PC-3 (cell line): Measurements from ENCODE around the gene AQP6. TPM values are rescaled to one million over a fixed set of nuclear protein-coding genes. Genes with fewer than 3 reads are reported as not detected.

Experiments
- ATAC-seq: fragments of 200-7000 bp; cut with Tn5 transposase; 2 replicates; pipeline ENCODE4 v1.9.1; 2020; ENCODE audit warnings: mild to moderate bottlenecking, moderate library complexity
- BruUV-seq: library from RNA; stranded (reverse); fragments of 400-500 nt; replicated peaks from 2 replicates; lab custom pipeline; 2021; lab: Mats Ljungman, UMichigan
- CTCF ChIA-PET: fragments of 300-600 bp; sonication (Branson Sonifier 250); formaldehyde crosslinking; loops from one replicate; lab custom pipeline; 2022; ENCODE audit warnings: antibody characterized with exemption; lab: Charles Lee
- POLR2A ChIA-PET: fragments of 300-600 bp; sonication (Branson Sonifier 250); formaldehyde crosslinking; loops from one replicate; lab custom pipeline; 2022; ENCODE audit warnings: antibody characterized with exemption; ENCODE audit not compliant: unreplicated experiment; lab: Charles Lee
- DNase-seq: peaks from one replicate; pipeline ENCODE4 v3.0.0-alpha.2; 2015
- H2AFZ ChIP-seq: fragments of 300-600 bp; sonication (generic); 2 replicates; pipeline ENCODE4 v1.6.0; 2016; ENCODE audit warnings: antibody characterized with exemption, low read length
- H3F3A ChIP-seq: fragments of 300-600 bp; sonication (generic); one replicate; pipeline ENCODE4 v1.6.0; 2017; ENCODE audit warnings: antibody characterized with exemption, low read length, control low read depth, mild to moderate bottlenecking; ENCODE audit not compliant: unreplicated experiment
- H3K27ac ChIP-seq: fragments of 300-600 bp; sonication (generic); 2 replicates; pipeline ENCODE4 v1.5.1; 2016; ENCODE audit warnings: mild to moderate bottlenecking, low read length
- H3K27me3 ChIP-seq: fragments of 300-600 bp; sonication (generic); 2 replicates; pipeline ENCODE4 v1.6.1; 2016; ENCODE audit warnings: low read length, mixed read lengths
- H3K36me3 ChIP-seq: fragments of 300-600 bp; sonication (generic); 2 replicates; pipeline ENCODE4 v1.6.1; 2016; ENCODE audit warnings: low read depth, mixed run types, low read length, mixed read lengths
- H3K4me1 ChIP-seq: fragments of 300-600 bp; sonication (generic); 2 replicates; pipeline ENCODE4 v1.5.1; 2016; ENCODE audit warnings: low read length; ENCODE audit not compliant: insufficient read depth
- H3K4me2 ChIP-seq: fragments of 300-600 bp; sonication (generic); 2 replicates; pipeline ENCODE4 v1.6.0; 2016; ENCODE audit warnings: low read length
- H3K4me3 ChIP-seq: fragments of 300-600 bp; sonication (generic); 2 replicates; pipeline ENCODE4 v1.5.1; 2016; ENCODE audit warnings: mild to moderate bottlenecking, low read length, mixed read lengths
- H3K79me2 ChIP-seq: fragments of 300-600 bp; sonication (generic); 2 replicates; pipeline ENCODE4 v1.6.1; 2017; ENCODE audit warnings: low read length, mixed read lengths
- H3K9ac ChIP-seq: fragments of 300-600 bp; sonication (generic); 2 replicates; pipeline ENCODE4 v1.6.0; 2016; ENCODE audit warnings: mild to moderate bottlenecking, low read length
- H3K9me2 ChIP-seq: fragments of 300-600 bp; sonication (generic); replicated peaks from 2 replicates; pipeline ENCODE4 v1.6.1; 2016; ENCODE audit warnings: mixed run types, low read length, mixed read lengths
- H3K9me3 ChIP-seq: fragments of 300-600 bp; sonication (generic); 2 replicates; pipeline ENCODE4 v1.6.1; 2016; ENCODE audit warnings: low read length, mixed read lengths
- H4K20me1 ChIP-seq: fragments of 300-600 bp; sonication (generic); 2 replicates; pipeline ENCODE4 v1.6.1; 2016; ENCODE audit warnings: low read length, mixed read lengths
- CTCF ChIP-seq: fragments of 300-600 bp; sonication (generic); conservative IDR thresholded peaks from 2 replicates; pipeline ENCODE4 v1.5.1; 2017; ENCODE audit warnings: antibody characterized with exemption, low read depth, mild to moderate bottlenecking, low read length
- EZH2 ChIP-seq: fragments of 300-600 bp; sonication (generic); IDR thresholded peaks from one replicate; pipeline ENCODE4 v1.6.1; 2017; ENCODE audit warnings: antibody characterized with exemption, mild to moderate bottlenecking, low read length; ENCODE audit not compliant: unreplicated experiment
- EZH2phosphoT487 ChIP-seq: fragments of 300-600 bp; sonication (generic); IDR thresholded peaks from 2 replicates; pipeline ENCODE4 v1.6.1; 2018; ENCODE audit warnings: mild to moderate bottlenecking, antibody characterized with exemption, low read length, borderline replicate concordance
- intact Hi-C: fragments of 100-400 bp; cut with micrococcal nuclease; formaldehyde crosslinking; loops from 2 replicates; pipeline ENCODE4 v1.9.0; 2023
- total RNA-seq: library from RNA; depleted of rRNA; stranded (reverse); fragments of >200 nt; gene quantifications from 2 replicates; pipeline ENCODE4 v1.2.3, GENCODE V29; 2014

The AQP6 gene
- total RNA-seq, 1 experiment from 2014 or later = not detected

GRCh38 chr12:49972129-49972528 is 618 bp upstream of the AQP6 start:
- Histone ChIP-seq H3F3A (no peaks in the 10 kb centered on the region), H3K4me2 (no peak overlapping the region), H3K4me1 (peaks cover 2% of the 10 kb centered on the region; the same call in 1 of the 2 replicates), H3K9ac (no peak overlapping the region), H3K27ac (no peak overlapping the region), H3K4me3 (no peak overlapping the region), H2AFZ (no peak overlapping the region), H3K9me3 (no peaks in the 10 kb centered on the region), H3K36me3 (no peaks in the 10 kb centered on the region), H4K20me1 (no peaks in the 10 kb centered on the region), H3K27me3 (no peaks in the 10 kb centered on the region), H3K9me2 (no peaks in the 10 kb centered on the region), H3K79me2 (no peaks in the 10 kb centered on the region)
- ChIA-PET POLR2A (no interaction called here), CTCF (no interaction called here)
- BruUV-seq = no TSS peak
- intact Hi-C loops = no loop called here
- DNase-seq (no peak), ATAC-seq (no peak)
- TF ChIP-seq EZH2phosphoT487 (no peak), EZH2 (no peak), CTCF (no peak)

GRCh38 chr12:49973361-49973830 is 649 bp downstream of the AQP6 start:
- Histone ChIP-seq H3K9ac (no peak overlapping the region), H3K4me3 (no peak overlapping the region), H3K27ac (no peak overlapping the region), H3K9me2 (no peaks in the 10 kb centered on the region), H3K4me2 (no peak overlapping the region), H3K9me3 (no peaks in the 10 kb centered on the region), H2AFZ (no peak overlapping the region), H3F3A (no peaks in the 10 kb centered on the region), H3K79me2 (no peaks in the 10 kb centered on the region), H3K36me3 (no peaks in the 10 kb centered on the region), H4K20me1 (no peaks in the 10 kb centered on the region), H3K27me3 (no peaks in the 10 kb centered on the region), H3K4me1 (no peaks in the 10 kb centered on the region)
- intact Hi-C loops = no loop called here
- no peak for DNase-seq
- ChIA-PET CTCF (no interaction called here), POLR2A (no interaction called here)
- no peak for ATAC-seq
- no peak for TF ChIP-seq EZH2
- TF ChIP-seq CTCF = no peak
- no peak for TF ChIP-seq EZH2phosphoT487
- no TSS peak for BruUV-seq

GRCh38 chr12:49974231-49974675 is 1.5 kb downstream of the AQP6 start:
- H3K4me2 ChIP-seq = no peak overlapping the region
- no peaks in the 10 kb centered on the region for H3F3A ChIP-seq
- no peaks in the 10 kb centered on the region for H3K9me2 ChIP-seq
- H3K27me3 ChIP-seq = no peaks in the 10 kb centered on the region
- H3K4me3 ChIP-seq = no peak overlapping the region
- ChIA-PET CTCF (interaction anchor here (0.5 to 1.7 kb wide), 2 partner anchors 82 to 96 kb away, joined by 4 to 7 read pairs; no protein-coding TSS in a partner anchor), POLR2A (interaction anchor here (0.7 kb wide), 1 partner anchor 10 kb away, joined by 7 read pairs; no protein-coding TSS in a partner anchor)
- no TSS peak for BruUV-seq
- no peaks in the 10 kb centered on the region for H3K4me1 ChIP-seq
- H2AFZ ChIP-seq = no peak overlapping the region
- H3K9me3 ChIP-seq = no peaks in the 10 kb centered on the region
- H3K27ac ChIP-seq = no peak overlapping the region
- H4K20me1 ChIP-seq = no peaks in the 10 kb centered on the region
- intact Hi-C loops = loop anchor here (2.0 kb wide), 1 partner anchor 83 kb away; the partner anchor contains the start of gene ASIC1
- peak; percentile 93 for ATAC-seq
- no peaks in the 10 kb centered on the region for H3K36me3 ChIP-seq
- TF ChIP-seq CTCF (peak; percentile 53), EZH2phosphoT487 (no peak)
- H3K79me2 ChIP-seq = no peaks in the 10 kb centered on the region
- DNase-seq = peak; percentile 38
- no peak overlapping the region for H3K9ac ChIP-seq
